ENCODE measurements around the gene NPIPB8. TPM values are rescaled to one million over a fixed set of nuclear protein-coding genes. Genes with fewer than 3 reads are reported as not detected.
"Not testable (repeated sequence)": the region's sequence is repeated elsewhere in the genome, so short reads cannot be mapped to it uniquely, and the experiment has no call there.

Gene NPIPB8
- total and polyA plus RNA-seq, 2 experiments from 2014 or later: 0.14 TPM; not detected in 1

GRCh38 chr16:28701384-28701783 lies 63.5 kb downstream of the NPIPB8 start:
- H3K4me1 Mint-ChIP-seq; H3K79me2 ChIP-seq (replicated peaks; ENCODE audit: insufficient read depth): not testable (repeated sequence)
- ATAC-seq: peak; percentile 58

GRCh38 chr16:28704246-28704645 lies 66.4 kb downstream of the NPIPB8 start:
- not testable (repeated sequence) for H2AFZ ChIP-seq; H3K4me1 ChIP-seq (ENCODE audit: insufficient read depth); ATAC-seq; H3K9me2 ChIP-seq (ENCODE audit: insufficient read depth); H3K27ac Mint-ChIP-seq; H3K36me3 ChIP-seq (ENCODE audit: insufficient read depth); H3K36me3 Mint-ChIP-seq (ENCODE audit: low read depth); H3K9me3 Mint-ChIP-seq; H3K4me3 Mint-ChIP-seq; H3K4me1 Mint-ChIP-seq; H3K79me2 ChIP-seq (replicated peaks; ENCODE audit: insufficient read depth); H4K20me1 ChIP-seq (replicated peaks; ENCODE audit: insufficient read depth); DNase-seq (ENCODE audit: low spot score); H3K4me2 ChIP-seq; H3K4me3 ChIP-seq; H3K27me3 Mint-ChIP-seq (ENCODE audit: insufficient read depth, low read depth, poor library complexity); H3K27ac ChIP-seq (ENCODE audit: low read depth); H3K27me3 ChIP-seq (ENCODE audit: insufficient read depth); H3F3A ChIP-seq (replicated peaks; ENCODE audit: low read depth)

More at GRCh38 chr16:28701384-28701783, 63.5 kb downstream of the NPIPB8 start:
- not testable (repeated sequence) for H3K4me3 Mint-ChIP-seq; H3K27me3 Mint-ChIP-seq (ENCODE audit: insufficient read depth, low read depth, poor library complexity); H3K27me3 ChIP-seq (ENCODE audit: insufficient read depth); H3K9me3 Mint-ChIP-seq; H2AFZ ChIP-seq; H3K27ac Mint-ChIP-seq; H3K27ac ChIP-seq (ENCODE audit: low read depth); H3K36me3 ChIP-seq (ENCODE audit: insufficient read depth); H3K4me1 ChIP-seq (ENCODE audit: insufficient read depth); H3K36me3 Mint-ChIP-seq (ENCODE audit: low read depth); H3K9me2 ChIP-seq (ENCODE audit: insufficient read depth); H4K20me1 ChIP-seq (replicated peaks; ENCODE audit: insufficient read depth); H3K4me3 ChIP-seq; H3K4me2 ChIP-seq; H3F3A ChIP-seq (replicated peaks; ENCODE audit: low read depth); DNase-seq (ENCODE audit: low spot score)

Other genes starting within 250 kb of the NPIPB8 start
- 323 and 339 TPM in 2 replicates for gene EIF3CL, start 234.2 kb upstream of the NPIPB8 start, total RNA-seq (2014; rRNA removed; shearing (Covaris generic))
- 0.68 and 1.8 TPM in 2 replicates for gene EIF3CL, start 234.2 kb upstream of the NPIPB8 start, polyA plus RNA-seq (2016; fragmentation: Nextera tagmentation; extraction: Ambion mirVana)
- 0.24 TPM in 1 of 2 replicates, not detected in the other for gene NPIPB7, start 165.7 kb upstream of the NPIPB8 start, total RNA-seq (2014; rRNA removed; shearing (Covaris generic))
- gene NPIPB7, start 165.7 kb upstream of the NPIPB8 start, polyA plus RNA-seq (2016; fragmentation: Nextera tagmentation; extraction: Ambion mirVana): 0.45 and 0.52 TPM in 2 replicates
- gene CLN3, start 146.0 kb upstream of the NPIPB8 start, total RNA-seq (2014; rRNA removed; shearing (Covaris generic)): 16.6 and 31.4 TPM in 2 replicates
- 17.8 and 18.1 TPM in 2 replicates for gene CLN3, start 146.0 kb upstream of the NPIPB8 start, polyA plus RNA-seq (2016; fragmentation: Nextera tagmentation; extraction: Ambion mirVana)
- gene APOBR, start 143.4 kb upstream of the NPIPB8 start, total RNA-seq (2014; rRNA removed; shearing (Covaris generic)): 0.07 TPM in 1 of 2 replicates, not detected in the other
- not detected in 2 replicates for gene APOBR, start 143.4 kb upstream of the NPIPB8 start, polyA plus RNA-seq (2016; fragmentation: Nextera tagmentation; extraction: Ambion mirVana)
- gene IL27, start 131.2 kb upstream of the NPIPB8 start, total RNA-seq (2014; rRNA removed; shearing (Covaris generic)): not detected in 2 replicates
- not detected in 2 replicates for gene IL27, start 131.2 kb upstream of the NPIPB8 start, polyA plus RNA-seq (2016; fragmentation: Nextera tagmentation; extraction: Ambion mirVana)
- 0.03 TPM in 1 of 2 replicates, not detected in the other for gene NUPR1, start 99.1 kb upstream of the NPIPB8 start, total RNA-seq (2014; rRNA removed; shearing (Covaris generic))
- gene NUPR1, start 99.1 kb upstream of the NPIPB8 start, polyA plus RNA-seq (2016; fragmentation: Nextera tagmentation; extraction: Ambion mirVana): 0.48 and 0.75 TPM in 2 replicates
- gene SGF29, start 84.1 kb upstream of the NPIPB8 start, total RNA-seq (2014; rRNA removed; shearing (Covaris generic)): 10.0 and 10.8 TPM in 2 replicates
- 17.6 and 20.0 TPM in 2 replicates for gene SGF29, start 84.1 kb upstream of the NPIPB8 start, polyA plus RNA-seq (2016; fragmentation: Nextera tagmentation; extraction: Ambion mirVana)
- 0.12 and 0.17 TPM in 2 replicates for gene SULT1A2, start 41.0 kb upstream of the NPIPB8 start, total RNA-seq (2014; rRNA removed; shearing (Covaris generic))
- gene SULT1A2, start 41.0 kb upstream of the NPIPB8 start, polyA plus RNA-seq (2016; fragmentation: Nextera tagmentation; extraction: Ambion mirVana): 0.34 TPM in 1 of 2 replicates, not detected in the other
- 1.7 and 3.5 TPM in 2 replicates for gene SULT1A1, start 28.0 kb upstream of the NPIPB8 start, total RNA-seq (2014; rRNA removed; shearing (Covaris generic))
- 2.2 and 2.4 TPM in 2 replicates for gene SULT1A1, start 28.0 kb upstream of the NPIPB8 start, polyA plus RNA-seq (2016; fragmentation: Nextera tagmentation; extraction: Ambion mirVana)
- 334 and 368 TPM in 2 replicates for gene EIF3C, start 73.4 kb downstream of the NPIPB8 start, total RNA-seq (2014; rRNA removed; shearing (Covaris generic))
- 1,247 and 1,475 TPM in 2 replicates for gene EIF3C, start 73.4 kb downstream of the NPIPB8 start, polyA plus RNA-seq (2016; fragmentation: Nextera tagmentation; extraction: Ambion mirVana)
- gene NPIPB9, start 113.7 kb downstream of the NPIPB8 start, total RNA-seq (2014; rRNA removed; shearing (Covaris generic)): 6.2 and 9.9 TPM in 2 replicates
- gene NPIPB9, start 113.7 kb downstream of the NPIPB8 start, polyA plus RNA-seq (2016; fragmentation: Nextera tagmentation; extraction: Ambion mirVana): 0.71 and 2.1 TPM in 2 replicates
- 192 TPM in 2 replicates for gene ATXN2L, start 184.9 kb downstream of the NPIPB8 start, total RNA-seq (2014; rRNA removed; shearing (Covaris generic))
- gene ATXN2L, start 184.9 kb downstream of the NPIPB8 start, polyA plus RNA-seq (2016; fragmentation: Nextera tagmentation; extraction: Ambion mirVana): 132 and 134 TPM in 2 replicates
- gene TUFM, start 208.3 kb downstream of the NPIPB8 start, total RNA-seq (2014; rRNA removed; shearing (Covaris generic)): 162 and 192 TPM in 2 replicates
- 246 and 248 TPM in 2 replicates for gene TUFM, start 208.3 kb downstream of the NPIPB8 start, polyA plus RNA-seq (2016; fragmentation: Nextera tagmentation; extraction: Ambion mirVana)
- 17.2 and 27.5 TPM in 2 replicates for gene SH2B1, start 225.8 kb downstream of the NPIPB8 start, total RNA-seq (2014; rRNA removed; shearing (Covaris generic))
- 12.2 and 13.6 TPM in 2 replicates for gene SH2B1, start 225.8 kb downstream of the NPIPB8 start, polyA plus RNA-seq (2016; fragmentation: Nextera tagmentation; extraction: Ambion mirVana)
- gene ATP2A1, start 240.4 kb downstream of the NPIPB8 start, total RNA-seq (2014; rRNA removed; shearing (Covaris generic)): 0.08 and 0.73 TPM in 2 replicates
- gene ATP2A1, start 240.4 kb downstream of the NPIPB8 start, polyA plus RNA-seq (2016; fragmentation: Nextera tagmentation; extraction: Ambion mirVana): 3.2 and 4.0 TPM in 2 replicates